Measurements from ENCODE around the gene STIM2. TPM values are rescaled to one million over a fixed set of nuclear protein-coding genes. Genes with fewer than 3 reads are reported as not detected.
A peak's percentile ranks its signal among the peaks of the same experiment; 100 is the strongest.

STIM2 gene
- total and polyA plus RNA-seq, 9 of the 15 experiments (the other 6 are each of a cell fraction or from before 2014, with no cell fraction given) = 7.2 to 26.8 (median 15.4) TPM

DNA sequence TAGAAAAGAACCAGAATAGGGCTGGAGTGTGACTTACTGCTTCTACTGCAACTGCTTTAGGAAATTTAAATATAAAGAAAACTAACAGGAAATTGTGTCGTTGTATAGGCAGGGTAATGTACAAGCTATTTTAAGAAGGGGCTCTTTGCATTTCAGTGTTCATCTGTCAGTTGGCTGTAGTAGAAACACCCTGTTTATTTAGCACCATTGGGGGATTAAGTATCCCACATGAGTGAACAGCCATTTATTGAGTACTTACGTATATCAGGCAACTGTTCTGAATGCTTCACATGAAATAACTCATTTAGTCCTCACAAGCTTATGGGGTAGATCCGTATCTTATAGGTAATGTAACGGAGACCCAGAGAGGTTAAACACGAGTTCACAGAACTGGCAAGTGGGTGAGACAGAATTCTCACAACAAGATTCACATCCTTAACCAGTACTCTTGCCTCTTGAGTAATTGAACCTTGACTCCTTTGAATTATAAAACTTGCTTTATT, 23.9 kb downstream of the STIM2 start:
- Histone ChIP-seq H3K9me3 (replicated peaks; ENCODE audit: control insufficient read depth, insufficient read depth, low read depth, low read length) (no peaks in the 10 kb centered on the region), H3K9me1 (ENCODE audit: control insufficient read depth, insufficient read depth, low read length) (no peaks in the 10 kb centered on the region), H3K9ac (ENCODE audit: insufficient read depth in 1 of 2, low read depth in 2 of 2, low read length in 2 of 2) (no peak overlapping the region), H3K4me1 (replicated peaks in 1 of 2; ENCODE audit: control insufficient read depth in 2 of 2, insufficient read depth in 2 of 2, low read length in 2 of 2) (peaks cover 0 to 20% of the 10 kb centered on the region in 2 experiments; a peak in 3 of 5 replicates), H3K4me2 (ENCODE audit: insufficient read depth, low read length) (no peak overlapping the region), H3K4me3 (no peak overlapping the region), H4K20me1 (replicated peaks; ENCODE audit: control insufficient read depth, insufficient read depth, low read length) (no peaks in the 10 kb centered on the region), H3K27me3 (ENCODE audit: control insufficient read depth in 2 of 2, insufficient read depth in 2 of 2, low read length in 2 of 2) (no peaks in the 10 kb centered on the region), H3K79me2 (ENCODE audit: control insufficient read depth, insufficient read depth, low read length) (peaks cover 15% of the 10 kb centered on the region; the same call in 2 of the 3 replicates), H3K27ac (ENCODE audit: extremely low read depth, low read depth, low read length) (no peak overlapping the region), H3K36me3 (ENCODE audit: control insufficient read depth, insufficient read depth, low read length) (no peaks in the 10 kb centered on the region), H2AFZ (ENCODE audit: low read depth, low read length) (0 out of 2 replicates have a peak overlapping the region, but pooled peaks have one; percentile 14)
- intact Hi-C loops (cut with micrococcal nuclease) = no loop called here
- FAIRE-seq (no peak), ATAC-seq (no peak), DNase-seq (ENCODE audit: extremely low read depth in 1 of 4, low spot score in 3 of 4) (no peak)
- TF ChIP-seq, protein P1, sequence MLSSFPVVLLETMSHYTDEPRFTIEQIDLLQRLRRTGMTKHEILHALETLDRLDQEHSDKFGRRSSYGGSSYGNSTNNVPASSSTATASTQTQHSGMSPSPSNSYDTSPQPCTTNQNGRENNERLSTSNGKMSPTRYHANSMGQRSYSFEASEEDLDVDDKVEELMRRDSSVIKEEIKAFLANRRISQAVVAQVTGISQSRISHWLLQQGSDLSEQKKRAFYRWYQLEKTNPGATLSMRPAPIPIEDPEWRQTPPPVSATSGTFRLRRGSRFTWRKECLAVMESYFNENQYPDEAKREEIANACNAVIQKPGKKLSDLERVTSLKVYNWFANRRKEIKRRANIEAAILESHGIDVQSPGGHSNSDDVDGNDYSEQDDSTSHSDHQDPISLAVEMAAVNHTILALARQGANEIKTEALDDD (IDR thresholded peaks at IDR 0.05) = peak; percentile 45; the same call in 1 of the 2 replicates
- no peak for TF ChIP-seq FOSL1 (tag; conservative IDR thresholded peaks at IDR 0.05)
- no peak for TF ChIP-seq ZNF77 (CRISPR knock-in tag; IDR thresholded peaks at IDR 0.05)
- no peak for TF ChIP-seq ILF3 (IDR thresholded peaks at IDR 0.05; ENCODE audit: borderline replicate concordance)
- in situ Hi-C loops (cut with MboI) = no loop called here
- 55% methylated on average over 5 of the region's 5 CpGs for WGBS (ENCODE audit: insufficient coverage, low coverage, missing lambda C conversion rate)
- ChIA-PET CTCF (ENCODE audit: low intra/inter-chr PET ratio) (no interaction called here), POLR2A (interaction anchor here (0.6 to 1.0 kb wide), 2 partner anchors 23 to 27 kb away, joined by 3 to 5 read pairs; no protein-coding TSS in a partner anchor)
- no TSS peak for BruUV-seq (replicated peaks)

DNA sequence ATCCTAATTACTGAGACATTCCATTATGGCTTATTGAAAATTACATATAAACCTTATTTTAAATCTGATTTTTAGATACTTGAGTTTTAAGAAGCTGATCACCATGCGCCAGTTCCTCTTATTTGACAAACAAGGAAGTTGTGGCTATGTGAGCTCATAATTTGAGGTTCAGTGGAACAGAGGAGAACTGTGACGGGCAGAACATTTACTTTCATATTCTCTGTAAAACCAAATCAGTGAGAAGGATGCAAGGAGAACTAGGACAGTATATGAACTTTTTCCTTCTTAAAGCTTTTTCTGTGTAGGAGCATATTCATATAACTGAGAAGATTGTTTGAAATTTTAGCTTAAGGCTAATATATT, 25.3 kb downstream of the STIM2 start:
- intact Hi-C loops (cut with micrococcal nuclease) = no loop called here
- H3K4me2 ChIP-seq (ENCODE audit: insufficient read depth, low read length) = no peak overlapping the region
- H3K36me3 ChIP-seq (ENCODE audit: control insufficient read depth, insufficient read depth, low read length) = no peaks in the 10 kb centered on the region
- WGBS (ENCODE audit: insufficient coverage, low coverage, missing lambda C conversion rate) = 60% methylated on average over 2 of the region's 2 CpGs
- ATAC-seq (no peak), DNase-seq (ENCODE audit: extremely low read depth in 1 of 4, low spot score in 3 of 4) (no peak), FAIRE-seq (no peak)
- no peaks in the 10 kb centered on the region; the same call in 1 of the 2 replicates for H3K9me3 ChIP-seq (replicated peaks; ENCODE audit: control insufficient read depth, insufficient read depth, low read depth, low read length)
- no peak overlapping the region for H3K9ac ChIP-seq (ENCODE audit: insufficient read depth in 1 of 2, low read depth in 2 of 2, low read length in 2 of 2)
- H3K4me1 ChIP-seq (replicated peaks in 1 of 2; ENCODE audit: control insufficient read depth in 2 of 2, insufficient read depth in 2 of 2, low read length in 2 of 2) = peaks cover 0 to 12% of the 10 kb centered on the region in 2 experiments; a peak in 2 of 5 replicates
- H3K9me1 ChIP-seq (ENCODE audit: control insufficient read depth, insufficient read depth, low read length) = no peaks in the 10 kb centered on the region
- peaks cover 15% of the 10 kb centered on the region; the same call in 2 of the 3 replicates for H3K79me2 ChIP-seq (ENCODE audit: control insufficient read depth, insufficient read depth, low read length)
- TF ChIP-seq SPI1 (IDR thresholded peaks at IDR 0.05; ENCODE audit: borderline replicate concordance, low read depth, low read length) = peak; percentile 90
- TF ChIP-seq RFX1 (IDR thresholded peaks at IDR 0.05) = no peak
- TF ChIP-seq NRF1 (conservative IDR thresholded peaks at IDR 0.05 in 1 of 2, IDR thresholded peaks at IDR 0.05 in 1 of 2) = no peak
- H4K20me1 ChIP-seq (replicated peaks; ENCODE audit: control insufficient read depth, insufficient read depth, low read length) = no peaks in the 10 kb centered on the region
- no peak overlapping the region for H3K4me3 ChIP-seq
- H2AFZ ChIP-seq (ENCODE audit: low read depth, low read length) = no peak overlapping the region
- in situ Hi-C loops (cut with MboI) = no loop called here
- H3K27me3 ChIP-seq (ENCODE audit: control insufficient read depth in 2 of 2, insufficient read depth in 2 of 2, low read length in 2 of 2) = no peaks in the 10 kb centered on the region
- no peak overlapping the region for H3K27ac ChIP-seq (ENCODE audit: extremely low read depth, low read depth, low read length)
- ChIA-PET POLR2A (interaction anchor here (0.9 to 1.0 kb wide), 2 partner anchors 14 to 24 kb away, joined by 3 to 5 read pairs; no protein-coding TSS in a partner anchor), CTCF (ENCODE audit: low intra/inter-chr PET ratio) (interaction anchor here (0.5 kb wide), 1 partner anchor 45 kb away, joined by 3 read pairs; no protein-coding TSS in a partner anchor)
- no TSS peak for BruUV-seq (replicated peaks)

All from K562 (cell line).